Measurements from ENCODE around the gene WWTR1.

- TF ChIP-seq POLR2A (IDR thresholded peaks at IDR 0.05; ENCODE audit: low read length) (no peak), GATA1 (IDR thresholded peaks at IDR 0.05; ENCODE audit: low read depth, low read length) (no peak)
Observed at GRCh38 chr3:149494759-149495580, 162.9 kb downstream of the WWTR1 start.
